Thyroid gland (tissue), 4 donors: Measurements from ENCODE around the gene GAR1. TPM values are rescaled to one million over a fixed set of nuclear protein-coding genes. Genes with fewer than 3 reads are reported as not detected.

Experiments used
- DNase-seq, 2 donors: peaks; one replicate each; pipeline ENCODE4 v3.0.0-alpha.2; 2019
- H3K27ac ChIP-seq, 3 donors: fragments of 200-600 bp; sonication (generic); 1 replicate in 2 of 3; 2 replicates in 1 of 3; pipeline ENCODE4 v1.5.1; 2016 to 2019; ENCODE audit warnings: mild to moderate bottlenecking in 1 of 3, moderate library complexity in 1 of 3
- H3K27me3 ChIP-seq: fragments of 200-600 bp; sonication (generic); one replicate; pipeline ENCODE4 v1.5.1; 2019
- H3K36me3 ChIP-seq, 2 donors: fragments of 200-600 bp; sonication (generic); one replicate each; pipeline ENCODE4 v1.5.1; 2016 to 2019
- H3K4me1 ChIP-seq, 2 donors: fragments of 200-600 bp; sonication (generic); one replicate each; pipeline ENCODE4 v1.5.1; 2017 to 2019
- H3K4me3 ChIP-seq, 3 donors: fragments of 200-600 bp; sonication (generic); replicated peaks in 1 of 3; 1 replicate in 2 of 3; 2 replicates in 1 of 3; pipeline ENCODE4 v1.5.1; 2016; ENCODE audit warnings: mild to moderate bottlenecking in 1 of 3
- H3K9me3 ChIP-seq: fragments of 200-600 bp; sonication (generic); one replicate; pipeline ENCODE4 v1.5.1; 2017
- CTCF ChIP-seq, 6 experiments: fragments of 200-600 bp in 3 of 6; fragments of 450-650 bp in 3 of 6; sonication (generic) in 3 of 6; IDR thresholded peaks; one replicate each; pipeline ENCODE4 v1.5.1; 2016 to 2019; ENCODE audit warnings: antibody characterized with exemption in 6 of 6, mild to moderate bottlenecking in 2 of 6, inconsistent platforms in 1 of 6, moderate library complexity in 1 of 6
- POLR2A ChIP-seq, 2 donors: fragments of 450-650 bp; IDR thresholded peaks; one replicate each; pipeline ENCODE4 v1.6.1; 2017; ENCODE audit warnings: antibody characterized with exemption in 2 of 2, mild to moderate bottlenecking in 2 of 2, moderate library complexity in 1 of 2
- WGBS, 2 donors: methylation state at CpG; one replicate each; pipeline ENCODE4 v1.1.5; 2017; 5-methylcytosine and 5-hydroxymethylcytosine counted together
- intact Hi-C: fragments of 100-400 bp; cut with DNase I; formaldehyde crosslinking; loops from one replicate; pipeline ENCODE4 v1.15.1; 2023
- total RNA-seq, 4 donors: library from RNA; depleted of rRNA; stranded (reverse); fragments of >200 nt; gene quantifications; one replicate each; pipeline ENCODE4 v1.2.3, GENCODE V29; 2016

The GAR1 gene
- total RNA-seq, 4 donors from 2014 or later: 1.8 to 7.8 (median 5.1) TPM

GRCh38 chr4:109810552-109811387 is 4.8 kb upstream of the GAR1 start:
- TF ChIP-seq CTCF (IDR thresholded peaks at IDR 0.05) (no peak), POLR2A (IDR thresholded peaks at IDR 0.05) (no peak)
- 78 to 82% methylated on average over 11 of the region's 11 CpGs for WGBS, 2 donors
- H3K4me1 ChIP-seq: peaks cover 4 to 5% of the 10 kb centered on the region in 2 donors
- H3K4me3 ChIP-seq: no peak overlapping the region
- no peaks in the 10 kb centered on the region for H3K36me3 ChIP-seq
- no peaks in the 10 kb centered on the region for H3K27me3 ChIP-seq
- intact Hi-C loops: loop anchor here (10.0 kb wide), 2 partner anchors 76 to 106 kb away; partner anchors contain the start of genes CASP6 and PLA2G12A
- no peak overlapping the region for H3K27ac ChIP-seq
- no peak for DNase-seq
- H3K9me3 ChIP-seq: no peaks in the 10 kb centered on the region

GRCh38 chr4:109811707-109812106 is 3.9 kb upstream of the GAR1 start:
- no peak overlapping the region for H3K4me3 ChIP-seq
- H3K9me3 ChIP-seq: no peaks in the 10 kb centered on the region
- 80% methylated on average over 3 of the region's 3 CpGs for WGBS, 2 donors
- H3K27me3 ChIP-seq: no peaks in the 10 kb centered on the region
- H3K27ac ChIP-seq: no peak overlapping the region
- intact Hi-C loops: loop anchor here (10.0 kb wide), 2 partner anchors 77 to 107 kb away; partner anchors contain the start of genes CASP6 and PLA2G12A
- no peak for DNase-seq
- peaks cover 11 to 12% of the 10 kb centered on the region in 2 donors for H3K4me1 ChIP-seq
- no peak for TF ChIP-seq POLR2A (IDR thresholded peaks at IDR 0.05)
- no peak for TF ChIP-seq CTCF (IDR thresholded peaks at IDR 0.05)
- no peaks in the 10 kb centered on the region for H3K36me3 ChIP-seq

- Histone ChIP-seq H3K9me3 (no peaks in the 10 kb centered on the region), H3K27me3 (no peaks in the 10 kb centered on the region), H3K27ac (peak overlapping the region in 2 of 3 donors; percentile 82 to 91), H3K36me3 (no peaks in the 10 kb centered on the region), H3K4me3 (peak overlapping the region; percentile 11 to 80 (median 76)), H3K4me1 (peaks cover 11 to 18% of the 10 kb centered on the region in 2 donors)
- TF ChIP-seq CTCF (IDR thresholded peaks at IDR 0.05) (no peak), POLR2A (IDR thresholded peaks at IDR 0.05) (no peak)
- 1% methylated on average over 19 of the region's 19 CpGs for WGBS, 2 donors
- intact Hi-C loops: loop anchor here (5.0 to 10.0 kb wide), 3 partner anchors 81 to 394 kb away; partner anchors contain the start of genes CASP6 and PLA2G12A
- DNase-seq: peak in 1 of 2 donors; percentile 5
These were observed 500 bp downstream of the GAR1 start for GRCh38 chr4:109816082-109816442.

- DNase-seq: no peak
- TF ChIP-seq POLR2A (IDR thresholded peaks at IDR 0.05): no peak
- TF ChIP-seq CTCF (IDR thresholded peaks at IDR 0.05): no peak
- no peaks in the 10 kb centered on the region for H3K9me3 ChIP-seq
- peaks cover 0 to 6% of the 10 kb centered on the region in 2 donors for H3K36me3 ChIP-seq
- intact Hi-C loops: loop anchor here (5.0 to 10.0 kb wide), 3 partner anchors 82 to 395 kb away; partner anchors contain the start of genes CASP6 and PLA2G12A
- peaks cover 11 to 18% of the 10 kb centered on the region in 2 donors for H3K4me1 ChIP-seq
- no peak overlapping the region for H3K27ac ChIP-seq
- 81 to 82% methylated on average over 1 of the region's 1 CpG for WGBS, 2 donors
- H3K27me3 ChIP-seq: no peaks in the 10 kb centered on the region
- H3K4me3 ChIP-seq: no peak overlapping the region
These were observed 1.3 kb downstream of the GAR1 start for GRCh38 chr4:109816894-109817293.

GRCh38 chr4:109818268-109818667 is 2.7 kb downstream of the GAR1 start:
- 93 to 98% methylated on average over 4 of the region's 4 CpGs for WGBS, 2 donors
- peaks cover 6 to 10% of the 10 kb centered on the region in 2 donors for H3K36me3 ChIP-seq
- no peak overlapping the region for H3K4me3 ChIP-seq

More at GRCh38 chr4:109818268-109818667, 2.7 kb downstream of the GAR1 start:
- H3K9me3 ChIP-seq: no peaks in the 10 kb centered on the region
- no peaks in the 10 kb centered on the region for H3K27me3 ChIP-seq
- intact Hi-C loops: loop anchor here (5.0 to 10.0 kb wide), 3 partner anchors 83 to 396 kb away; partner anchors contain the start of genes CASP6 and PLA2G12A
- no peak for DNase-seq
- TF ChIP-seq POLR2A (IDR thresholded peaks at IDR 0.05): no peak
- no peak for TF ChIP-seq CTCF (IDR thresholded peaks at IDR 0.05)
- H3K27ac ChIP-seq: no peak overlapping the region
- H3K4me1 ChIP-seq: peaks cover 11 to 18% of the 10 kb centered on the region in 2 donors
